ENCODE data around the gene KIF22. TPM values are rescaled to one million over a fixed set of nuclear protein-coding genes. Genes with fewer than 3 reads are reported as not detected.
A peak's percentile ranks its signal among the peaks of the same experiment; 100 is the strongest.
"Not testable (repeated sequence)": the region's sequence is repeated elsewhere in the genome, so short reads cannot be mapped to it uniquely, and the experiment has no call there.

Gene KIF22
- total and polyA plus RNA-seq, 3 donors from 2014 or later = 69.6 to 85.1 (median 79.8) TPM

GRCh38 chr16:29789775-29790182 lies 772 bp upstream of the KIF22 start:
- 40 to 58% methylated on average over 12 to 20 of the region's 20 CpGs for WGBS, 2 donors
- H3K9me3 ChIP-seq = no peaks in the 10 kb centered on the region
- peak; percentile 20 for DNase-seq
- intact Hi-C loops (cut with DNase I; ENCODE audit: low total_unique reads) = no loop called here
- TF ChIP-seq, protein P1, sequence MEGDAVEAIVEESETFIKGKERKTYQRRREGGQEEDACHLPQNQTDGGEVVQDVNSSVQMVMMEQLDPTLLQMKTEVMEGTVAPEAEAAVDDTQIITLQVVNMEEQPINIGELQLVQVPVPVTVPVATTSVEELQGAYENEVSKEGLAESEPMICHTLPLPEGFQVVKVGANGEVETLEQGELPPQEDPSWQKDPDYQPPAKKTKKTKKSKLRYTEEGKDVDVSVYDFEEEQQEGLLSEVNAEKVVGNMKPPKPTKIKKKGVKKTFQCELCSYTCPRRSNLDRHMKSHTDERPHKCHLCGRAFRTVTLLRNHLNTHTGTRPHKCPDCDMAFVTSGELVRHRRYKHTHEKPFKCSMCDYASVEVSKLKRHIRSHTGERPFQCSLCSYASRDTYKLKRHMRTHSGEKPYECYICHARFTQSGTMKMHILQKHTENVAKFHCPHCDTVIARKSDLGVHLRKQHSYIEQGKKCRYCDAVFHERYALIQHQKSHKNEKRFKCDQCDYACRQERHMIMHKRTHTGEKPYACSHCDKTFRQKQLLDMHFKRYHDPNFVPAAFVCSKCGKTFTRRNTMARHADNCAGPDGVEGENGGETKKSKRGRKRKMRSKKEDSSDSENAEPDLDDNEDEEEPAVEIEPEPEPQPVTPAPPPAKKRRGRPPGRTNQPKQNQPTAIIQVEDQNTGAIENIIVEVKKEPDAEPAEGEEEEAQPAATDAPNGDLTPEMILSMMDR (IDR thresholded peaks at IDR 0.05) = no peak
- H3K27ac ChIP-seq = peak overlapping the region; percentile 83 to 92
- peak overlapping the region; percentile 72 to 75 for H3K4me3 ChIP-seq
- peaks cover 15% of the 10 kb centered on the region for H3K4me1 ChIP-seq
- no peaks in the 10 kb centered on the region for H3K27me3 ChIP-seq
- H3K36me3 ChIP-seq (ENCODE audit: low read depth, missing control alignments) = no peaks in the 10 kb centered on the region

DNA sequence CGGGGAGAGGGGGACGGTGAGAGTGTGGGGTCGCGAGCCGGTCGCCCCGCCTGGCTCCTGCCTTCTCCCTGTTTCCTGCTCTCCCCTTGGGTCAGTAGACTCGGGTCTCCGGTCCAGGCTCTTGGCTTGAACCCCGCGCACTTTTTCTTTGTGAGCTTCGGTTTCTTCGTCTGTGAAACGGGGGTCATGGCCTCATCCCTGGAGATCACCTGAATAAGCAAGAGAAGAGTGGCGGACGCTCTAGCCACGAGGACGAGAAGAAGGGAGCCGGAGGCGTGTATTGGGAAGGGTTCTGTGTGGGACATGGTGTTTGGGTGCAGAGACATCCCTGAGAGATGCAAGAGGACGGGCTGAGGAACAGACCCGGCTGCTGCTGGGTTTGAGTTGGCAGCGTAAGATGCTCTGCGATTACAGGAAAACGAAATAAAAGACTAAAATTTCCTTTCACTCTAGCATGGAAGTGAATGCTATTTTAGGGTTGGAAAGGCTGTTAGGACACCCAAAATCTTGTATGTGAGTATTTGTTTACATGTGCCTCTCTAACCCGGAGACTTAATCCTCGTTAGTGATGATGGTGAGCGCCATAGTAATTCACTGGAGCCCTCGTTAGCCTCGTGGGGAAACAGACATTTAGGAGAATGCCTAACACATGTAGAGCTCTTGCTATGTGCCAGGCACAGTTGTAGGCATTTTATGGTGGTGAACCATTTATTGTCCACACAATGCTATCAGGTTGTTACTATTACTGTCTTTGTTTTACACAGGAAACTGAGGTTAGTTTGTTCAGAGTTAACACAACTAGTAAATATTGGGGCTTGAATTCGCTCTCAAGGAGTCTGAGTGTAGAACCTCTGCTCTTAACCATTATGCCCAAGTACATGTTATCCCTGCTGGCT lies 646 bp downstream of the KIF22 start:
- TF ChIP-seq, protein P1 (IDR thresholded peaks at IDR 0.05) = no peak
- no peak for TF ChIP-seq POLR2A (IDR thresholded peaks at IDR 0.05)
- H3K4me3 ChIP-seq = peak overlapping the region; percentile 72 to 75
- no peak for DNase-seq
- peaks cover 15% of the 10 kb centered on the region for H3K4me1 ChIP-seq
- H3K27ac ChIP-seq = no peak overlapping the region
- intact Hi-C loops (cut with DNase I; ENCODE audit: low total_unique reads) = no loop called here
- no peaks in the 10 kb centered on the region for H3K27me3 ChIP-seq
- no peaks in the 10 kb centered on the region for H3K9me3 ChIP-seq
- 2 to 3% methylated on average over 15 to 31 of the region's 31 CpGs for WGBS, 2 donors
- no peaks in the 10 kb centered on the region for H3K36me3 ChIP-seq (ENCODE audit: low read depth, missing control alignments)

DNA sequence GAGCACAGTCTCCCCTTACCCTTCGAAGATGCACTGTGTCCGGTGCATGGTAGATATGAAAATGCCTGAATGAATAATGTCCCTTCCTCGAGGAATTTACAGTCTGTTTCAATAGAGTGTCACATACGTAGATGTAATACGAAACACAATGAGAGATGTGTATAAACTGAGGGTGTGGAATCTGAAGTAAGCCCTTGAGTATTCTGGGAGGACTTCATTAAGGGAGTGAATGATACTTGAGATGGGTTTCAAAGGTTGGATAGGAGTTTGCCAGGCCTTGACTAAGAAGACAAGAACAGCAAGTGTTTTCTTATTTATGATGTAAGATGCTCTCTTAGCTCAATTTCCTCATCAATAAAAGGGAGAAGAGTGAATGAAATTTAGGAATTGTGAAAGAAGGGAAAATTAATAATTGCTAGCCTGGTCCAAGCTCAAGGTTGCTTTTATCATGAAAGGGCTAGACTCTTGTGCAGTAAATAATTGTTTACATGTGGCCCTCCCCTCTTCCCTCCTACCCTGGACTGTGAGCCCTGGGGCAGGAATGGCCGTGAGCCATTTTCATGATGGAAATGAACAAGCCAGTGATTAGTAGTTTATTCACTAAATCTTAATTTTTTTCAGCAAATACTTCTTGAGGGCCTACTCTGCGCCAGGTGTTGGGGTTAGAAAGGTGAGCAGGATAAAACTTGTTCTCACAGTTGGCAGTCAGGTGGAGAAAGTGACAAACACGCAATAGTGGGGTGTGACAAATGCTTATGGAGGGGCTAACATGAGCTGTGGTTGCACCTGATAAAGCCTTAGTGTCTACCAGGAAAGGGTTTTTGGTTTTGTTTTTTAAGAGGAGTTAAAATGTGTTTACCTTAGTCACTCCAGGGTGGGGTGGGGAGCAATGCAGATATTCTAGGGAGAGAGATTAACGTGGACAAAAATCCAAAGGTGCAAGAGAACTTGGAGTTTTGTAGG lies 1.6 kb downstream of the KIF22 start:
- DNase-seq = no peak
- Histone ChIP-seq H3K4me3 (no peak overlapping the region), H3K9me3 (no peaks in the 10 kb centered on the region), H3K27ac (no peak overlapping the region), H3K36me3 (ENCODE audit: low read depth, missing control alignments) (no peaks in the 10 kb centered on the region), H3K27me3 (no peaks in the 10 kb centered on the region), H3K4me1 (peaks cover 15% of the 10 kb centered on the region)
- WGBS, 2 donors = 67 to 70% methylated on average over 9 of the region's 9 CpGs
- intact Hi-C loops (cut with DNase I; ENCODE audit: low total_unique reads) = no loop called here
- TF ChIP-seq, protein P1 (IDR thresholded peaks at IDR 0.05) = no peak
- TF ChIP-seq POLR2A (IDR thresholded peaks at IDR 0.05) = no peak

DNA sequence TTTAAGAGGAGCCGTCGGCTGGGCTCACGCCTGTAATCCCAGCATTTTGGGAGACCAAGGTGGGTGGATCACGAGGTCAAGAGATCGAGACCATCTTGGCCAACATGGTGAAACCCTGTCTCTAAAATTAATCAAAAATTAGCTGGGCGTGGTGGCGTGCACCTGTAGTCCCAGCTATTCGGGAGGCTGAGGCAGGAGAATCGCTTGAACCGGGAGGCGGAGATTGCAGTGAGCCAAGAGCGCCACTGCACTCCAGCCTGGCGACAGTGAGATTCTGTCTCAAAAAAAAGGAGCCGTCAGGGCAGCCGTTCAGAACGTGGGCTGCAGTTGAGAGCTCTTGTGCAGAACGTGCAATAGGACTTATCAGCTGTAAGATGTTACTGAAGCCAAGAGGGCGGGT lies 2.6 kb downstream of the KIF22 start:
- H3K9me3 ChIP-seq; DNase-seq; H3K27me3 ChIP-seq; H3K4me3 ChIP-seq; intact Hi-C loops (cut with DNase I; ENCODE audit: low total_unique reads); H3K36me3 ChIP-seq (ENCODE audit: low read depth, missing control alignments); H3K27ac ChIP-seq: not testable (repeated sequence)
- peaks cover 15% of the 10 kb centered on the region for H3K4me1 ChIP-seq
- WGBS, 2 donors = 81 to 85% methylated on average over 9 to 18 of the region's 18 CpGs

- intact Hi-C loops (cut with DNase I; ENCODE audit: low total_unique reads) = no loop called here
- H3K4me1 ChIP-seq = peaks cover 15% of the 10 kb centered on the region
- no peak overlapping the region for H3K4me3 ChIP-seq
- TF ChIP-seq POLR2A (IDR thresholded peaks at IDR 0.05) = no peak
- TF ChIP-seq, protein P1 (IDR thresholded peaks at IDR 0.05) = no peak
- H3K27ac ChIP-seq = no peak overlapping the region
- H3K27me3 ChIP-seq = no peaks in the 10 kb centered on the region
- no peak for DNase-seq
- H3K9me3 ChIP-seq = no peaks in the 10 kb centered on the region
- 96 to 99% methylated on average over 3 of the region's 3 CpGs for WGBS, 2 donors
- no peaks in the 10 kb centered on the region for H3K36me3 ChIP-seq (ENCODE audit: low read depth, missing control alignments)
Measured at GRCh38 chr16:29794231-29794710, 3.7 kb downstream of the KIF22 start.
